DMS 273 (cell line): ENCODE measurements around the gene COPG2.
"Not testable (repeated sequence)": the region's sequence is repeated elsewhere in the genome, so short reads cannot be mapped to it uniquely, and the experiment has no call there.

ENCODE experiments used
- DNase-seq: peaks from one replicate; lab custom pipeline; 2025; ENCODE audit not compliant: unreplicated experiment; lab: John Stamatoyannopoulos, UW

The COPG2 gene

DNA sequence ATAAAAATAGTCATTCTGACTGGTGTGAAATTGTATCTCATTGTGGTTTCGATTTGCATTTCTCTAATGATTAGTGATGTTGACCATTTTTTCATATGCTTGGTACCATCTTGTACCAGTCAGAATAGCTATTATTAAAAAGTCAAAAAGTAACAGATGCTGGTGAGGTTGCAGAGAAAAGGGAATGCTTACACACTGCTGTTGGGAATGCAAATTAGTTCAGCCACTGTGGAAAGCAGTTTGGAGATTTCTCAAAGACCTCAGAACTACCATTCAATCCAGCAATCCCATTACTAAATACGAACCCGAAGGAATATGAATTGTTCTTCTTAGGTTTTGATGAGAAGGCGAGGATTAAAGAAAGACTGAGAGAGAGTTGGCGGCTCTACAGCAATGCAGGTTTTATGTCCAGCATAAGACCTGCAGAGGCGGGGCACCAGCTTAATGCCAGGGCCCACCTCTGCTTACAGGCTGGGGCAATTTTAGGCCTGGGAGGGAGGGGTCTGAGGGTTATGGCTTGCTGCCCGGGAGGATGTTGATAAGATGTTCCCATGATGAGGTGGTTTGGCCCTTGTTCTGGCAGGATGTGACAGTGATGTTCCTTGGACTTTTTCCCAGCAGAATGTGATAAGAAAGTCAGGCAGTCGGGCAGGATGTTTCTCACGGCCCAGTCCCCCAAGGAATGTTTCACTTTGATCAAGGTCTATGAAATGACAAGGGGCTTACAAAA is 102.2 kb downstream of the COPG2 start:
- DNase-seq, result no peak

DNA sequence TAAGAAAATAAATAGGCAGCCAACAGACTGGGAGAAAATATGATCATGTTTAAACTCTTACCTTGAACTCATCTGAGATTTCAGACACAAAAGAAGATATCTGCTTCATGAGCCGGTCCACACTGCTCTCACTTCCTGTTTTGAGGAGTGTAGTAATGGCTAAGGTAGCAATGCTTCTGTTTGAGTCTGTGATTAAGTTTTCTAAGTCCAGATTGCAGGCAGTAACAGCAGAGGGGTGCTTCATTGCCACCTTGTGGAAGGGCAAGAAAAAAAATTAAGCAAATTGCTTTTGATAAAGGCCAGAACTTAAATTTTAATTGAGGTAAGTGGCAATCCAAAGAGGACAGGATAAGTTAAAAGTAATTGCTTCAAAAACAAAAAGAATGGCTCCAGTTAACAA is 107.6 kb downstream of the COPG2 start:
- peak; percentile 50 for DNase-seq

DNA sequence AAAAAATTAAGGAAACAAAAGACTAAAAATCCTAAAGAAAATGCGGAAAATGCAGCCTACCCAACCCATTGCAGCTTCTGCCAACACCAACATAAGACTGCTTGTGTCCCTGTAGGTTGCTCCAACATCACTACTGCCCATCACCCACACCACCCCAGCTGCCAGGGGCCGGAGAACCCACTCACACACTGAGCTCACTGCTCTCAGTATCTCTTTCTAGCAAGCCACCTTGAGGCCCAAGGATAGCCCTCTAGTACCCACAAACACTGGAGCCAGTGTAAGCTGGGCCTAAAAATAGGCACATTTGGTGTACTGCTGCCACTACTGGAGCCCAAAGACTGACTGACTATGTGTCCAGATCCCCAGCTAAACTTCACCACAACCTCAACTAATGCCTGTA is 109.4 kb downstream of the COPG2 start:
- DNase-seq, result no peak

DNA sequence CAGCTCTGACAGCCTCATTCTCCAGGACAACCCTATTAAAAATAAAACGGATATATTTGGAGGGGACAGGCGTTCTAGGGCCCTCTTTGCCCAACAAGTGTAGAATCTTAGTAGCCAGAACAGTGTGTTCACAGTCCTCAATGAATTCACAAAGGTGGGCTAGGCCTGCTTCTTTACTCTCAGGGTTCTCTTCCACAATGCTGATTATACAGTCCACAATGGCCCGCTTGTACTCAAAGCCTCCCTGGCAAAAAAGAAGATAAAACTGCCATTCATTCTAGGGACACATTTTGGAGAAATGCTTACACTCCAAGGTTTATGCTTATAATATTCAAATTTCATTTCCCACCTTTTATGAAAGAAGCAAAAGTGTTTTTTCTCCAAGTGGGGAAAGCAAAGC is 114.1 kb downstream of the COPG2 start:
- DNase-seq, result no peak

DNA sequence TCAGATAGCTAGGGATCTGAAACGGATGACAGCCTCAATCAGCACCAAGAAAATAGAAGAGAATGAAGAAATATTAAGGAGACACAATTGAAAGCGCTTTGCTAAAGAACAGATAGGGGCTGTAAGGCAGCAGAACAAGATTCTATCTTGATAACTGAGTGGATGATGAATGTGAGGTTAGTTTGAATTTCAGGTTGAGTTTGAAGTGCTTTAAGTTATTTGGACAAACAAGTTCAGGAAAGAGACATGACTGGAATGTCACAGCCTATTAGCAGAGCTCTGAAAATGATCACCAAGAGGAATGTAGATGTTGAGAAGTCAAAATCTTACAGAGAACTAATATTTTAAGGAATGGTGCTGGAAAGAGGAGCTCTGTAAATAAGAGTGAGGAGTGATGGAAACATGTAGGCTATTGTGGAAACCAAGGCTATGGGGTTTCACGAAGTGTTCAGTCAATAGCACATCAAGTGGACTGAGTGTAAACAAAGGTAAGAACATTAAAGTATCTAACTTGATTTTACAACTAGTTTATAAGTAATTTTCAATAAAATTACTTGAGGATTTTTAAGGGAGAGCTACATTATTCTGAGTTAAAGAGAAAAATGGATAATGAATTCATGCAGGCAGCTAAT is 115.0 kb downstream of the COPG2 start:
- DNase-seq, result no peak

DNA sequence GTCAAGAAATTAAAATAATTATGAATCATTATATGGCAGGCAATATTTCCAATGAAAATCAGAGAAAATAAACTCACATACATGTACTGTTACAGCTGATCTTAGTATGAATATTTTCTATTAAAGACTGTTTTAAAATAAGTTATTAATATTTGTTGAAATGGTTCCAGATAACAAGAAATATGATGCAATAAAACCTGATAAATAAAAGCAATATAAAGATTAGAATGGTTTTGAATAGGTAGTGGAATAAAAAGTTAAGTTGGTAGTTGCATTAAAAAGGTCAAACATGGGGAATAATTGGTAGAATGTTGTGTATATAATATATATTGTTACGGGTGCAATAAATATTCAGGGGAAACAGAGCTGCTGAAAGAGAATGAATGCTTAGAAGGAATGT is 124.2 kb downstream of the COPG2 start:
- DNase-seq, result no peak

DNA sequence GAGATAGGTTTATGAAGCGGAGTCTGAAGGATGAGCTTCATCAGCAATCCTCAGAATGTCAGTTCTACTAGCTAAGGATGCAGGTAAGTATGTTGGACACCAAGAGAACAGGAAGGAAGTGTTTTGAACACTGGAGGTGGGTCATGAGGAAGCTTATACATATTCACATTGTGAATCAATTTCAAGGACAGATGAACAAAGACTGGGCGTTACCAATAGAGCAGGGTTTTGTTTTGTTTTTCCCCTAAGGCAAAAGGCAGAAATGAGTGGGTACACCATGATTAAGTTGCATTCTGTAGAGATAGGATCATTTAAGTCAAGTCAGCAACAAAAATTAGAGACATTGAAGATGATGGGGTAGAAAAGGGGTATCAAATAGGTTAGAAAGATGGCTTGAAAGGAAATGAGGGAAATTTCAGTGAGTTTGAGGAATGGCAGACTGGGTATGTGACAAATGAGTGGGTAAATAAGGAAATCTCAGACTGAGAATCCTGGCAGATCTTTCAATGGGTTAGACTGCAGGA is 125.0 kb downstream of the COPG2 start:
- DNase-seq, result no peak

DNA sequence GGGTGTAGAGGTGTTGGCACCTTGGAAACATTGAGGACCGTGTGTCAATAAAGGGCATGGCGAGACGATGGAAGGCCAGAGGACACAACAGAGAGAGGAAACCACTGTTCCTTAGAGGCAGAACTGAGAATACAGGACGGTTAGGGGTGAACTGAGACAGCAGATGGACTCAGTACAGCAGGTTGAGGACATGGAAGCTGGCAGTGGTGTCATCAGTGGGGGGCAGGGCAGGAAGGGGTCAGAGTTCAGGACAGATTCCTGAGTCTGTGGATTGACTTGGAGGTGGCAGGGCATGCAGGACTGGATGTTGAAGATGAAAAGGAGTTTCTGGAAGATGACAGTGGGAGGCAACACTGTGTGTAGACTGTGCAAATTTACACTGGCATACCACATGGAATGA is 126.3 kb downstream of the COPG2 start:
- DNase-seq, result not testable (repeated sequence)

DNA sequence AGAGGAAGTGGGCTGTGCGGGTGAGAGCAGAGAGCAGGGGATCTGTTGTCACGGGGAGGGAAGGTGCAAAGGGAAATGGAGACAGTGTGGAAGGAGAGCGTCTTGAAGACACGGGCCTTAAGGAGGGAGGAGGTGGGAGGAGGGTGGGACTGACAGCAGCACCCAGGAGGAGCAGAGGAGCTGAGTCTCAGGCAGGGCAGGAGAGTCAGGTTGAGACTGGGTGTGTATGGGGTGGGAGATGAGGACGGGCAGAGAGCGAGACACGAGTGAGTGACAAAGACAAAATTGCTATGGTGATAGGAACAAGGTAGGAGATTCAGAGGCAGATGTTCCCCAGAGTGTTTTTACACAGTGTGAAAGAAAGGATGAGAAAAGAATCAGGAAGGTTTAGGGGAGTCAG is 127.3 kb downstream of the COPG2 start:
- DNase-seq, result not testable (repeated sequence)

DNA sequence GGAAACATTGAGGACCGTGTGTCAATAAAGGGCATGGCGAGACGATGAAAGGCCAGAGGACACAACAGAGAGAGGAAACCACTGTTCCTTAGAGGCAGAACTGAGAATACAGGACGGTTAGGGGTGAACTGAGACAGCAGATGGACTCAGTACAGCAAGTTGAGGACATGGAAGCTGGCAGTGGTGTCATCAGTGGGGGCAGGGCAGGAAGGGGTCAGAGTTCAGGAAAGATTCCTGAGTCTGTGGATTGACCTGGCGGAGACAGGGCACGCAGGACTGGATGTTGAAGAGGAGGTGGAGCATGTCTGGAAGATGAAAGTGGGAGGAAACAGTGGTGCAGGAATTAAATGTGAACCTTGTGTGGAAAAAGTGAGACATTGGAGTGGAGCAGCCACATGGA is 130.7 kb downstream of the COPG2 start:
- not testable (repeated sequence) for DNase-seq

DNA sequence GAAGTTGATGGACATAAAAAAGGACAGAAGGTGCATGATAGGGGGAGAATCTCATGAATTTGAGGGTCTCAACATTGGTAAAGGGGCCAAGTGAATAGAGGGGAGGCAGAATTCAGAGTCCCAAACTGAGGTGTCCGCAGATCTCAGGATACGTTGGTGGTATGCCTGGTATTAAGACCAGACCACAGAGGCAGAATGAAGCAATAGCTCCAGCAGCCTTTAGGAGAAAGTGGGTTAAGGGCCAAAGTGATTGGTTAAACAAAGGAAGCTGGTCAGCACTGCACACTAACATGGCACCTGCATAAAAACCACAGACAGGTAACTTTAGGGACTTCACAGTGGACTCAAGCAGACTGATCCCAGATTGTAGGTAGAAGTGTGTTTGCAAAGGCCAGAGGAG is 139.1 kb downstream of the COPG2 start:
- no peak for DNase-seq

DNA sequence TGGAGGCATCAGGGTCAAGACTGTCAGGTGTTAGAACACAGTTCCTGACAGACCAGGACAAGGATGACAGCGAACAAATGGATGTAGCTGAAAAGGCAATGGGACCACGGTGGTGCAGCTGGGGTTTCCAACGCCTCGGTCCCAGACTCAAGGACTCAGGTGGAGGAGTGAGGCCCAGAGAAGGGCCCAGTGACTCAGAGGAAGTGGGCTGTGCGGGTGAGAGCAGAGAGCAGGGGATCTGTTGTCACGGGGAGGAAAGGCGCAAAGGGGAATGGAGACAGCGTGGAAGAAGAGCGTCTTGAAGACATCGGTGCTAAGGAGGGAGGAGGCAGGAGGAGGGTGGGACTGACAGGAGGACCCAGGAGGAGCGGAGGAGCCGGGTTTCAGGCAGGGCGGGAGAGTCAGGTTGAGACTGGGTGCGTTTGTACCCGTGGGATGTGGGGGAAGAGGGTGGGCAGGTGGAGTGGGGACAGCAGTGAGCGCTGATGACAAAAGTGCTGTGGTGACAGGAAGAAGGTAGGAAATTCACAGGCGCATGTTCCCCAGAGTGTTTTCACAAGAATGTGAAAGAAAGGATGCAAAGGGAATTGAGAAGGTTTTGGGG is 140.7 kb downstream of the COPG2 start:
- not testable (repeated sequence) for DNase-seq

DNA sequence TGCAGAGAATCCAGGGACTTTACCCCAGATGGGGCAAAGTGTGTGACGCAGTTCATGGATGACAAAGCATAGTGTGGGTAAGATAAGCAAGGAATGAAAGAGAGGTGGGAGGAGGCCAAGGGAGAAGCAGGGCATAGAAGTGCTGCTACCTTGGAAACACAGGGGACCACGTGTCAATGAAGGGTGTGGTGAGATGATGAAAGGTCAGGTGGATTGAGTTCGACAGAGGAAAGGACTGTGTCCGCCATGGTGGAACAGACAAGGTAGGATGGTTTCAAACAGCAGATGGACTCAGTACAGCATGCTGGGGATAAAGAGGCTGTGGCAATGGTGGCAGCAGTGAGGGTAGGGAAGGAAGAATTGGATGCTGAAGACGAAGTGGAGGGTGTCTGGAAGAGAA is 143.9 kb downstream of the COPG2 start:
- no peak for DNase-seq

DNA sequence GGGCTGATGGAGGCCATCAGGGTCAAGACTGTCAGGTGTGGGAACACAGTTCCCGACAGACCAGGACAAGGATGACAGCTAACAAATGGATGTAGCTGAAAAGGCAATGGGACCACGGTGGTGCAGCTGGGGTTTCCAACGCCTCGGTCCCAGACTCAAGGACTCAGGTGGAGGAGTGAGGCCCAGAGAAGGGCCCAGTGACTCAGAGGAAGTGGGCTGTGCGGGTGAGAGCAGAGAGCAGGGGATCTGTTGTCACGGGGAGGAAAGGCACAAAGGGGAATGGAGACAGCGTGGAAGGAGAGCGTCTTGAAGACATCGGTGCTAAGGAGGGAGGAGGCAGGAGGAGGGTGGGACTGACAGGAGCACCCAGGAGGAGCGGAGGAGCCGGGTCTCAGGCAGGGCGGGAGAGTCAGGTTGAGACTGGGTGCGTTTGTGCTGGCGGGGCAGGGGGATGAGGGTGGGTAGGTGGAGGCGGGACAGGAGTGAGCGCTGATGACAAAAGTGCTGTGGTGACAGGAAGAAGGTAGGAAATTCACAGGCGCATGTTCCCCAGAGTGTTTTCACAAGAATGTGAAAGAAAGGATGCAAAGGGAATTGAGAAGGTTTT is 144.9 kb downstream of the COPG2 start:
- DNase-seq, result not testable (repeated sequence)

DNA sequence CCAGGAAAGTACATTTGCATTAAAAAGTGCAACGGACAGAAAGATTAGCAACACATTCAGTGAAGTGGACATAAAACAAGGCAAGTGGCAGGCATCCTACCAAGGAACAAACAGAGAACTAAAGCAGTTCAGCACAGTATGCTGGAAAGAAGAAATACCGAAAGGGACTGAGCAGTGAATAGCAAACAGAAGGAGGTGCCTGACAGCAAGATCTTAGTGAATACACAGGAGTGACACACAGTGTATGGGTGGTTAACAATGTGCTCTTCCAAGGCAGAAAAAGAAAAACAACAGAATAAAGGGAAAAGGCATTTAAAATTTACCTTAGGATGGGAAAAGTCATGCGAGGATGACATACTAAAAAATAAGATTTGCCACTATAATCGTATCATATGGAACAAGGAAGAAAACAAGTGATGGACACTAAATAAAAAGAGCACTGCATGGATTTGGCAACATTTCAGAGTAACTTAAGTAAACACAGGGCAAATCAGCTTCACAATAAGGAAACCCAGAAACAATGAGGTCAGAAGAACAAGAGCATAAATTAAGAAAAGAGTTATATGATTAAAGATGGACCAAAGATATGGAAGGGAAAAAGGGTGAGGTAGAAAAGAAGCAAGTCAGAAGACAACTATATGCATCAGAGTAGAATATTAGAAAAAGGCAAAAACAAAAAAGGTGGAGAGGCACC is 147.1 kb downstream of the COPG2 start:
- no peak for DNase-seq

DNA sequence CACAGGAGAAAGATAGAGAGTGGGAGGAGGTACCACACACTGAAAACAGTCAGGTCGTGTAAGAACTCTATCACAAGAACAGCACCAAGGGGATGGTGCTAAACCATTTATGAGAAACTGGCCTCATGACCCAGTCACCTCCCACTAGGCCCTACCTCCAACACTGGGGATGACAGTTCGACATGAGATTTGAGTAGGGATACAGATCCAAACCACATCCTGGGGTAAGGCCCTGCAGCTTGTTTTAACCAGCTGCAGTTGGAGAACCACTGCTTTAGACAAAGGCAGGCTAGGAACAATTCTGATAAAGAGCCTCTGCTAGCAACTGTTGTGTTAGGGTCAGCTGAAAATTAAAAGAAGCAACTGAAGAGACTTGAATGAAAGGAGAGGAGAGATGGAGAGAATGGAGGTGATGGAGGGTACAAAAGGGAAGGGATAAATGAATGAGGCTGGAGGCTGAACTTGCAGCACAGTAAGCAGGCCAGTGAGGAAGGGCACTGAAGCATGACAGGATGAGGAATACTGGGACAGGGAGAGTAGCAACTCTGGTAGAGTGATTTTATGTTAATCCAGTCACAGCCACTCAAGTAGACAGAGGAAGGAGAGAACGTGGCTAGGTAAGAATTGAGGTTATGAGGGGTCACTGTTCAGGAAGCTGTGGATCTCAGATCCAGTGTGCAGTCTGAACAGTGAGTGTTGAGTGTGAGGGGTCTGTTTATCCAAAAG is 153.1 kb downstream of the COPG2 start:
- DNase-seq, result no peak

DNA sequence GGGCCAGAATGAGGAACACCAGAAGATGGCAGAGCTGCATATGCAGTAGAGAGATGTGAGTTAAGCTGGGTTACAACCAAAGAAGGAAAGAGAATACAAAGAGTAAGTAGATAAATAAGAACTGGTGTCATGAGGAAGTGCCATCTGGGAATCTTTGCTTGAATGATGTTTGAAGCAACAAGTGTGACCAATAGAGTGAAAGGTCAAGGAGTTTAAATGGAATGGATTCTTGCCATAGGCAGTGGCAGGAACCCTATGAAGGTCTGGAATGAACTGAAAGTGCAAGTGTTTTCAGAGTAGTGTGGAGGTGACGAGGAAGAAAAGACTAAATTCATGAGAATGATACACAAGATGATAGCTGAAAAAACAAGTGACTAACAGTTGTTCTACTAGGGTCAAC is 155.1 kb downstream of the COPG2 start:
- no peak for DNase-seq

DNA sequence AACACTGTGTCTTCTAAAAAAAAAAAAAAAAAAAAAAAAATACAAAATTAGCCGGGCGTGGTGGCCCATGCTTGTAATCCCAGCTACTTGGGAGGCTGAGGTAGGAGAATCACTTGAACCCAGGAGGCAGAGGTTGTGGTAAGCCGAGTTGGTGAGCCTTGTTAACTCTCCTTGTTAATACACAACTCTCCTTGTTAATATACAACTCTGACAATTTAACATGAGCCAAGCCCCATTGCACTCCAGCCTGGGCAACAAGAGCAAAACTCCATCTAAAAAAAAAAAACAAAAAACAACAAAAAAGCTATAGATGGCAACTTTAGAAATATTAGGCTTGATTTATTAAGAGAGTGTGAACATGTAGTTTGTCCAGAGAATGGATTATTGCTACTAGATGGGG is 156.5 kb downstream of the COPG2 start:
- DNase-seq, result not testable (repeated sequence)

DNA sequence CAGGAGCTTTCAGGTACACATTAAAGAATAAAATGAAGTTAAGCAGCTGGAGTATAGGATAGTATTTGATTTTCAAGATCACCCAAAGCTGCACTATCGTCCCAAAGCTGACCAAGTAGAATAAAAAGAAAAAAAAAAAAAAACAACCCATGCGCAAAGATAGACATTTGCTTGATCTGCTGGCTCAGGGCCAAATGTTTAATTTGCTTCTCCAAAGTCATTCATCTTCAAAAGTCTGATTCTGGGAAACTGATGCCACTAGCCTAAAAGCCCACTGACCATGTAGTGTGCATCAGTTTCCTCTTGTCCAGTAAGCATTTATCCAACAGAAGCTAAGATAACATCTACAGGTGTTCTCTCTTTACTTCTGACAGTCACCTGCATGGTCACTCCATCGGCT is 162.2 kb downstream of the COPG2 start:
- DNase-seq, result no peak

DNA sequence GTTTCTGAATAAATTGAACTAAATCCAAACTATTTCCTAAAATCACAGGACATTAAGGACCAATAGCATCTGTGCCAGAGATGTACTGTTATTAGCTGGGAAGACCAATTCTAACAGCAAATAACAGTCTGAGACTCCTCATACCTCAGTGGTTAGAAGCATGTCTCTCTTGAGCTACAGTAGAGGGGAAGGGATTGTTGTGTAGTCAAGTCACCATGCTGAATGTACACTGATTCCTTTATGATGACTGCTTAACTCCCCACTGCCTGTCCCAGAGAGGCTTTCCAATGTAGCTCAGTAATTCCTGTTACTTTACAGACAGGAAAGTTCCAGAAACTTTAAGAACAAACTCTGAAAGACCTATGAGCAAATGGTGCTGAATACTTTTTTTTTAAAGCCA is 162.8 kb downstream of the COPG2 start:
- no peak for DNase-seq

DNA sequence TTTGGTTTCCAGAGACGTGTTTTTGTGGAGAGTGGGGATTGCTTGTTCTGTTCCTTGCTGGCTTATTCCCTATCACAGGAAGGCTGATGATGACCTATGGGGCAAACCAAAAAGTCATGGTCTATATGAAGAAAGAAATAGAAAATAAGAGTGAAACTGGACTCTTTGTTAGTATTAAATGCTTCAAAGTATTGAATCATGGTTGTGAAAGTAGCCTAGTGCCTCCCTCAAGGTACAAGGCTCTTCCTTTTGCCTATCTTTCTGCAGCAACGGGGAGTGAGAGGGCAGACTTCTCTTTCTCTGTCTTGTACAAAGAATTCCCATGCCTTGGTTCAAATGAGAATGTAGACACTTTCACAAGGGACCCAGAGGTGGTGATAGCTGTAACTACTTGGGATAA is 167.6 kb downstream of the COPG2 start:
- no peak for DNase-seq
